Measurements from ENCODE around the gene IPCEF1.

DNA sequence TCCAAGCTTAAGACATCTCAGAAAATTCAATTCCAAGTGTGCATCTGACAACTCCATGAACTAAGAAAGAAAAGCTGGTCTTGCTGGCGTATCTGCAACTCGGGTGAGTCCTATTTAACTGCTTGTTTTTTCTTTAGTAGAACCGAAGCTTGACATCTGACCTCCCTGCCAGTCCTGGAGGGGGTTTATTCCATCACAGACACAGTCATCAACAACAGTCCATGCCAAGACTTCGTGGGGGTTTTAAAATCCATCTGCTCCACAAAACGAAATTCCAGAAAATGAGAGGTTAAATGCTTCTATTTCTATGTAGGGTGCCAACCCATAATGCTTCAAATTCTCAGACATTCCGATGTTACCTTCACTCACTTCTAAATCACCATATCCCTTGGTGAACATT lies 133.9 kb downstream of the IPCEF1 start:
- no peak for TF ChIP-seq CTCF (IDR thresholded peaks at IDR 0.05)
- no peak for TF ChIP-seq POLR2A (IDR thresholded peaks at IDR 0.05)
